ENCODE measurements around the gene GHR. TPM values are rescaled to one million over a fixed set of nuclear protein-coding genes. Genes with fewer than 3 reads are reported as not detected.

Gene GHR
- total RNA-seq, 1 donor from 2014 or later, result 0.61 TPM

DNA sequence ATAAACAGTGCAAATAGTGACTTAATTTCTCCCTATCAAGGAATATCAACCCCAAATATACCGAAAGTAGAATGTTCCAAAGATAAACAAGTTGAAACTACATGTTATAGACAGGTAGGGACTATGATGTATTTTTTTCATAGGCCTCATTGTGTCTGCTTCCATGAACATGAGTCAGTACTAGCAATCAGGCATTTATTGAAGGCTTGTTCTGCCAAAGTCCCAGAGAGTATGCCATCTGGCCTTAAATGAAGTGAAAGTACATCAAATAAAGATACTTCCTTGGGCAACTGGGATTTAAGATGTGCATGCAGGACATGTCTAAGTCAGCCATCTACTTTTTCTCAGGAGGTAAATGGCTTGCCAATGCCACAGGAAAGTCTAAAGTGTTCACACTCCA lies 6.5 kb downstream of the GHR start:
- Mint-ChIP-seq H3K4me1 (no peaks in the 10 kb centered on the region), H3K9me3 (peaks cover 2% of the 10 kb centered on the region), H3K27ac (ENCODE audit: unreplicated experiment) (no peak overlapping the region), H3K4me3 (no peak overlapping the region), H3K27me3 (ENCODE audit: low read depth) (peaks cover 9% of the 10 kb centered on the region), H3K36me3 (ENCODE audit: low read depth) (no peaks in the 10 kb centered on the region)
- TF ChIP-seq, protein P1, sequence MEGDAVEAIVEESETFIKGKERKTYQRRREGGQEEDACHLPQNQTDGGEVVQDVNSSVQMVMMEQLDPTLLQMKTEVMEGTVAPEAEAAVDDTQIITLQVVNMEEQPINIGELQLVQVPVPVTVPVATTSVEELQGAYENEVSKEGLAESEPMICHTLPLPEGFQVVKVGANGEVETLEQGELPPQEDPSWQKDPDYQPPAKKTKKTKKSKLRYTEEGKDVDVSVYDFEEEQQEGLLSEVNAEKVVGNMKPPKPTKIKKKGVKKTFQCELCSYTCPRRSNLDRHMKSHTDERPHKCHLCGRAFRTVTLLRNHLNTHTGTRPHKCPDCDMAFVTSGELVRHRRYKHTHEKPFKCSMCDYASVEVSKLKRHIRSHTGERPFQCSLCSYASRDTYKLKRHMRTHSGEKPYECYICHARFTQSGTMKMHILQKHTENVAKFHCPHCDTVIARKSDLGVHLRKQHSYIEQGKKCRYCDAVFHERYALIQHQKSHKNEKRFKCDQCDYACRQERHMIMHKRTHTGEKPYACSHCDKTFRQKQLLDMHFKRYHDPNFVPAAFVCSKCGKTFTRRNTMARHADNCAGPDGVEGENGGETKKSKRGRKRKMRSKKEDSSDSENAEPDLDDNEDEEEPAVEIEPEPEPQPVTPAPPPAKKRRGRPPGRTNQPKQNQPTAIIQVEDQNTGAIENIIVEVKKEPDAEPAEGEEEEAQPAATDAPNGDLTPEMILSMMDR (conservative IDR thresholded peaks at IDR 0.05), result no peak
- DNase-seq (ENCODE audit: low read depth, low spot score), result no peak

DNA sequence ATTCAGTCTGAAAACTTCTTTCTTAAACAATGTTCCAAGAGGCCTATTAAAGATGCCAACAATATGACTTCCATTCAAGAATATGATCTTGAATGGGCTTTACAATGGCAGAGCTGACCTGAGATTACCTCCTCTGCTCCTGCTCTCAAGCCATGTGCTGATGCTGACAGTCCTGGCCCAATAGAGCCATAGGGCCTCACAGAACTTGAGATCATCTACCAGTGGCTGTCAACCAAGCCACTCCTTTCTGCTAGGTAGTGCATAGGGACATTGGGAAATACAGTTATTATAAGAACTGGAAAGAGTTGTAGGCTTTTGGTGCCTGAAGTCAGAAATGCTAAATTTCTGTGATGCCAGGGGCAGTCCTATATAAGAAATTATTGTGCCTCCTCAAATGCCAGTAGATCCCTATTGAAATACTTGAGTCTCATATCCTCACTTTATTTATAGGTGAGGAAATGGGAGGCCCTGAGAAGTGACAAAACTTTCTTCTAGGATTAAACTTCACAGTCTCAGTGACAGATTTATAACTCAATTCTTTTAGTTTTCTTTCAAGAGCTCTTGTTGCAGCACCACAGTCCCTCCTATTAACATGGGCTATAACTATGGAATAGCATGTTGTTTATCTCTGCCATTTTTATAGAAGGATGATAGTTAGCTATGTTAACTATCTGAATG lies 10.9 kb downstream of the GHR start:
- no peaks in the 10 kb centered on the region for H3K27me3 Mint-ChIP-seq (ENCODE audit: low read depth)
- TF ChIP-seq, protein P1 (conservative IDR thresholded peaks at IDR 0.05), result no peak
- DNase-seq (ENCODE audit: low read depth, low spot score), result no peak
- no peaks in the 10 kb centered on the region for H3K4me1 Mint-ChIP-seq
- H3K4me3 Mint-ChIP-seq, result no peak overlapping the region
- no peaks in the 10 kb centered on the region for H3K9me3 Mint-ChIP-seq
- H3K27ac Mint-ChIP-seq (ENCODE audit: unreplicated experiment), result no peak overlapping the region
- no peaks in the 10 kb centered on the region for H3K36me3 Mint-ChIP-seq (ENCODE audit: low read depth)

DNA sequence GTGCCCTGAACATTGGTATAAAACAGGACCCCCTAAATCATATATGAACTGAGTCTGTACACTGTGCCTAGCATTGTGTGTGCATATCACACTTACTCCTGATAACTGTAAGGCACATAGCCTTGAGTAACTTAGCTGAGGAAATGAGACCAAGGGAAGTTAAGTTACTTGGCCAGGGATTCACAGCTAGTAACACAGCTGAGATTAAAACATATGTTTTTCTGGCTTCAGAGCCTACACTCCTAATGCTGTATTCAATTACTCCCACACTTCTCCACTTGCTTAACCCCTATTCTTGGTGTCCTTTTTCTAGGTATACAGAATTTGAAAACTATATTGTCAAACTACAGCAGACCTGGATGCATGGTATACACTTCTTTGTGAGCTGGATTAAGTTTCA lies 12.8 kb downstream of the GHR start:
- Mint-ChIP-seq H3K27me3 (ENCODE audit: low read depth) (no peaks in the 10 kb centered on the region), H3K36me3 (ENCODE audit: low read depth) (no peaks in the 10 kb centered on the region), H3K27ac (ENCODE audit: unreplicated experiment) (no peak overlapping the region), H3K9me3 (no peaks in the 10 kb centered on the region), H3K4me1 (no peaks in the 10 kb centered on the region), H3K4me3 (no peak overlapping the region)
- TF ChIP-seq, protein P1 (conservative IDR thresholded peaks at IDR 0.05), result no peak
- no peak for DNase-seq (ENCODE audit: low read depth, low spot score)

DNA sequence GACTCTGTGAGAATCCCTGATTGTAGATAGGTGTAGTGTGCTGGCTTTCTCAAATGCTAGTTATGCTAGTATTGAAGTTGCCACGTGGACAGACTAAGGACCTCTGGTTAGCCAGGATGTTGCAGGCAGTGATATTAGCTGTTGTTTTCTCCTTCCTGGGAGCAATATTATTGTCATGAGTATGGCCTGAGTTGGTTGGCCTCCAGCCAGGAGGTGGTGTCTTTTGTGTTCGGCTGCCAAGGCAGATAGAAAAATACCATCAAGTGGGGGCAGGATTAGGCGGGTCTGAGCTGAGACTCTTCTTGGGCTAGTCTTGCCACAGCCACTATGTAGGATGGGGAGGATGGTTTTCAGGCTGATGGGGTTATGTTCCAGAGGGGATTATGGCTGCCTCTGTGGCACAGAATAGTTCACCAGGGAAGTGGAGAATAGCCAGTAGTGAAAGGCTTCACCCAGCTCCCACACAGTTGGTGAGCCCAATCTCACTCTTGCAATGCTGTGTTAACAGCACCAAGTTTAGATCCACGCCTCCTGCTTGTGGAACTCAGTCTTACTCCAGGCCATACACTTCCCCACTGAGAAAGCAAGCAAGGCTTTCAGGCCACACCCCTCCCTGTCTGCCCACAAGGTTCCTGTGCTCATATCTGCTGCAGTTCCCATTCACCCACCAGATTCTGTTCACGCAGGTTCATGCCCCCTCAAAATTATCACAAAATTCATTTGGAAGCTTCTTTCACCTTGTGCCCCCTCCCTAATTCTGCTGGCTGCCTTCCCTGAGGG lies 31.2 kb downstream of the GHR start:
- no peaks in the 10 kb centered on the region for H3K36me3 Mint-ChIP-seq (ENCODE audit: low read depth)
- DNase-seq (ENCODE audit: low read depth, low spot score), result no peak
- H3K4me1 Mint-ChIP-seq, result no peaks in the 10 kb centered on the region
- peaks cover 7% of the 10 kb centered on the region for H3K9me3 Mint-ChIP-seq
- no peak overlapping the region for H3K27ac Mint-ChIP-seq (ENCODE audit: unreplicated experiment)
- no peaks in the 10 kb centered on the region for H3K27me3 Mint-ChIP-seq (ENCODE audit: low read depth)
- H3K4me3 Mint-ChIP-seq, result no peak overlapping the region
- TF ChIP-seq, protein P1 (conservative IDR thresholded peaks at IDR 0.05), result no peak

DNA sequence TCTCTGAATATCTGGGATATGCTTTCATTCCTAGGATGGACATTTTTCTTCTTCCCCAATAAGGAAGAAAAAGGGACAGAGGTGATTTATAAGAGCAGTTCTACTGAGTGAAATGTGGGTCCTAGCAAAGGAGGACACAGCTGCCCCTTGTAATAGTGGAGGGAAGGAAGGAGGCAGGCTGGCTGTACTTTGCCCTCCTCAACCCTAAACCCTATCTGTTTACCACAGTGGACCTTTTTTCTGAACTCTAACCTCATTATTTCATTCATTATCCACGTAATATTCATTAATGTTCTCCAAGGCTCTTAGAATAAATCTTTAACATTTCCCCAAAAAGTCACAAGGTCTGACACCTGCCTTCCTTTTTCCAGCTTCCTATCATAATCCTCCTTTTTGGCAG lies 37.8 kb downstream of the GHR start:
- no peak overlapping the region for H3K27ac Mint-ChIP-seq (ENCODE audit: unreplicated experiment)
- no peaks in the 10 kb centered on the region for H3K36me3 Mint-ChIP-seq (ENCODE audit: low read depth)
- no peaks in the 10 kb centered on the region for H3K9me3 Mint-ChIP-seq
- DNase-seq (ENCODE audit: low read depth, low spot score), result no peak
- no peak overlapping the region for H3K4me3 Mint-ChIP-seq
- TF ChIP-seq, protein P1 (conservative IDR thresholded peaks at IDR 0.05), result no peak
- no peaks in the 10 kb centered on the region for H3K4me1 Mint-ChIP-seq
- no peaks in the 10 kb centered on the region for H3K27me3 Mint-ChIP-seq (ENCODE audit: low read depth)

All from neural crest cell (in vitro differentiated cells).